Mucosa of descending colon (tissue), 3 donors: ENCODE measurements around the gene HAND1. TPM values are rescaled to one million over a fixed set of nuclear protein-coding genes. Genes with fewer than 3 reads are reported as not detected.

ENCODE experiments used
- ATAC-seq: fragments of 200-7000 bp; cut with Tn5 transposase; one replicate; pipeline ENCODE4 v1.9.1; 2020; ENCODE audit warnings: mild to moderate bottlenecking, moderate library complexity
- DNase-seq, 3 donors: peaks; one replicate each; pipeline ENCODE4 v3.0.0-alpha.2; 2020
- H3K36me3 ChIP-seq: fragments of 200-600 bp; one replicate; pipeline ENCODE4 v1.8.0; 2021; ENCODE audit warnings: low read depth, mild to moderate bottlenecking
- H3K4me1 ChIP-seq: fragments of 200-600 bp; one replicate; pipeline ENCODE4 v1.8.0; 2021; ENCODE audit warnings: low read depth, mild to moderate bottlenecking
- H3K4me3 ChIP-seq: fragments of 200-600 bp; one replicate; pipeline ENCODE4 v1.8.0; 2021; ENCODE audit warnings: mild to moderate bottlenecking
- H3K9me3 ChIP-seq: fragments of 200-600 bp; one replicate; pipeline ENCODE4 v1.8.0; 2021; ENCODE audit warnings: mild to moderate bottlenecking
- intact Hi-C, 2 donors: fragments of 100-400 bp; cut with DNase I in 1 of 2; cut with micrococcal nuclease in 1 of 2; formaldehyde crosslinking; loops; one replicate each; pipeline versions ENCODE4 v1.11.0 to v1.11.1; 2022; cut with DNase I, micrococcal nuclease
- total RNA-seq, 3 donors: library from RNA; stranded (reverse); fragmentation: NEBNext Ultra II Directional in 2 of 3; extraction: Animal tissue kit (Norgen Biotek cat#: 25700) in 2 of 3; gene quantifications; one replicate each; pipeline versions ENCODE4 v1.2.1 to v1.2.4, GENCODE V29; 2021 to 2023
- TF ChIP-seq, protein P1 (sequence below): fragments of 200-600 bp; IDR thresholded peaks from one replicate; pipeline ENCODE4 v1.8.0; 2022; ENCODE audit warnings: antibody characterized with exemption, mild to moderate bottlenecking
- donor health status: DM: no; HTN: no; CAD: no; lungs with moderate emphysema.
- donor health status: DM: no; HTN: no; CAD: no.
- donor health status: DM: no; HTN: yes; CAD: no.

HAND1 gene
- total RNA-seq, 3 donors from 2014 or later = 0.61 to 47.3 (median 1.8) TPM

DNA sequence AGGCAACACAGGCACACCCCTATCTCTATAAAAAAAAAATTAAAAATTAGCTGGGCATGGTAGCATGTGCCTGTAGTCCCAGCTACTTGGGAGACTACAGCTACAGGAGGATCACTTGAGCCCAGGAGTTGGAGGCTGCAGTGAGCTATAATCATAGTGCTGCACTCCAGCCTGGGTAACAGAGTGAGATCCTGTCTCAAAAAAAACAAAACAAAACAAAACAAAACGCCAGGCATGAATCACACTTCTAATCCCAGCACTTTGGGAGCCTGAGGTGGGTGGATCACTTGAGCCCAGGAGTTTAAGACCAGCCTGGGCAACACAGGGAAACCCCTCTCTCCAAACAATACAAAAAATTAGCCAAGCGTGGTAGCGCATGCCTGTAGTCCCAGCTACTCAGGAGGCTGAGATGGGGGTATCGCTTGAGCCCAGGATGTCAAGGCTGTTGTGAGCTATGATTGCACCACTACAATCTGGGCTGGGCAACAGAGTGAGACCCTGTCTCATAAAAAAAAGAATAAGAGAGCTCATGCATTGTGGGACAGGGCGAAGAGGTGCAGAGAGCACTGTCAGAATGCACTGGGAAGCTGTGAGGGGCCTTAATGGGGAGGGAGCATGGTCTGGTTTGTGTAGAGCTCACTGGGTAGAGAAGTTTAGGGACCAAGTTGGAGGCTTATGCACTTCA is 40.6 kb downstream of the HAND1 start:
- no peaks in the 10 kb centered on the region for H3K4me1 ChIP-seq
- DNase-seq (no peak), ATAC-seq (no peak)
- H3K4me3 ChIP-seq = no peak overlapping the region
- no peaks in the 10 kb centered on the region for H3K36me3 ChIP-seq
- intact Hi-C loops = no loop called here
- TF ChIP-seq, protein P1, sequence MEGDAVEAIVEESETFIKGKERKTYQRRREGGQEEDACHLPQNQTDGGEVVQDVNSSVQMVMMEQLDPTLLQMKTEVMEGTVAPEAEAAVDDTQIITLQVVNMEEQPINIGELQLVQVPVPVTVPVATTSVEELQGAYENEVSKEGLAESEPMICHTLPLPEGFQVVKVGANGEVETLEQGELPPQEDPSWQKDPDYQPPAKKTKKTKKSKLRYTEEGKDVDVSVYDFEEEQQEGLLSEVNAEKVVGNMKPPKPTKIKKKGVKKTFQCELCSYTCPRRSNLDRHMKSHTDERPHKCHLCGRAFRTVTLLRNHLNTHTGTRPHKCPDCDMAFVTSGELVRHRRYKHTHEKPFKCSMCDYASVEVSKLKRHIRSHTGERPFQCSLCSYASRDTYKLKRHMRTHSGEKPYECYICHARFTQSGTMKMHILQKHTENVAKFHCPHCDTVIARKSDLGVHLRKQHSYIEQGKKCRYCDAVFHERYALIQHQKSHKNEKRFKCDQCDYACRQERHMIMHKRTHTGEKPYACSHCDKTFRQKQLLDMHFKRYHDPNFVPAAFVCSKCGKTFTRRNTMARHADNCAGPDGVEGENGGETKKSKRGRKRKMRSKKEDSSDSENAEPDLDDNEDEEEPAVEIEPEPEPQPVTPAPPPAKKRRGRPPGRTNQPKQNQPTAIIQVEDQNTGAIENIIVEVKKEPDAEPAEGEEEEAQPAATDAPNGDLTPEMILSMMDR = no peak
- no peaks in the 10 kb centered on the region for H3K9me3 ChIP-seq

DNA sequence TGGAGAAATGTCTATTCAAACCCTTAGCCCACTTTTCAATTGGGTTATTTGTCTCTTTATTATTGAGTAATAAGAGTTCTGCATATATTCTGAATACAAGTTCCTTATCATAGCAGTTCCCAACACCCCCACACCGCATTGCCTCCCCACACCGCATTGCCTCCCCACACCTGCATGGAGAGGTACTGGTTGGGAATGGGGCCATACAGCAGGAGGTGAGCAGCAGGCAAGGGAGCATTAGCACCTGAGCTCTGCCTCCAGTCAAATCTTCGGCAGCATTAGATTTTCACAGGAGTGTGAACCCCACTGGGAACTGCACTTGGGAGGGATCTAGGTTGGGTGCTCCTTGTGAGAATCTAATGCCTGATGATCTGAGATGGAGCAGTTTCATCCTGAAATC is 42.8 kb downstream of the HAND1 start:
- intact Hi-C loops = no loop called here
- no peaks in the 10 kb centered on the region for H3K36me3 ChIP-seq
- no peaks in the 10 kb centered on the region for H3K4me1 ChIP-seq
- no peak for DNase-seq
- H3K4me3 ChIP-seq = no peak overlapping the region
- H3K9me3 ChIP-seq = no peaks in the 10 kb centered on the region
- no peak for ATAC-seq
- TF ChIP-seq, protein P1 = no peak

DNA sequence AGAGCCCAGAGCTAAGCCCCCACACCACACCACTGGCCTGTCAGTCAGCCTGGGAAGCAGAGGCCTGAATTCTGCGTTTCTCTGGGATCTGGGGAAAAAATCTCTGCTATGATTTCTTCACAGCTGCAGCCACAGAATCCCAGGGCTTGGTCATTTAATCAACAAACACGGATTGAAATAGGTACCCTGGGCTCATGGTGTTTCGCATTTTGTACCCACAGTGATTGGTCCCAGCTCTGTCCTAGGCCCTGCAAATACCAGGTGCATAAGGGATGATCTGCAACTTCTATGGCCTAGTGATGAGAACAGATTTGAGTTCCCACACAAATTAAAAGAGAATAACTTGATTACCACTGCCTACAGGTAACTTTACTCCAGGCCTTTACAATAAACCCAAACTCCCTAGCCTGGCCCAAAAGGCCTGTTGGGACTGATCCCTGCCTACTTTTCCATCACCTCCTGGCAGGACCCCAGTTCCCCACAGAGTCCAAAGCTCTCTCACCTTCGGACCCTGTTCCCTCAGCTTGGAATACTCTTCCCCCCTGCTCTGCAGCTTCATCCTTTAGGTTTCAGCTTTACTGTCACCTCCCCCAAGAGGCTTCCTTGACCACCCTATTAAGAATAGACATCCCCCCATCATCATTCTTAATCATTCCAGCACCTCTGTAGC is 46.9 kb downstream of the HAND1 start:
- Histone ChIP-seq H3K4me1 (no peaks in the 10 kb centered on the region), H3K9me3 (no peaks in the 10 kb centered on the region), H3K4me3 (no peak overlapping the region), H3K36me3 (no peaks in the 10 kb centered on the region)
- intact Hi-C loops = no loop called here
- ATAC-seq (no peak), DNase-seq (no peak)
- TF ChIP-seq, protein P1 = no peak

DNA sequence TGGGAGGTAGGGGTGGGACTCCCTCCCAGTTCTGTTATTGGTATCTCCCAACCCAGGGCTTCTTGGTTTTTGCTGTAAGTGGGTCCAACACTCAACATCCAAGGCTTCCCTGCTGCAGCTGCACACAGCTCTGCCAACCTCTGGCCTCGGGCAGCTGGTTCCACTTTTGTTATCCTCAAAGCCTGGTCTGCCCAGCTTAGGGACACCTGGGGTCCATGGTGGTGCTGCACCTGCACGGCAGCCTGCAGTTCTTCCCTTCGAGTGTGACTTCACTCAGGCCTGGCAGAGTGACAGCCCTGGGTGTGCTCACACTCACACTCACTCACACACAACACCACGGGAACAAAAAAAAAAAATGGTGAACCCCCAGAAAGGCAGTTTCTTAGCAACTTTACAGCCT is 47.6 kb downstream of the HAND1 start:
- H3K4me1 ChIP-seq = no peaks in the 10 kb centered on the region
- intact Hi-C loops = no loop called here
- no peak for ATAC-seq
- no peak overlapping the region for H3K4me3 ChIP-seq
- no peaks in the 10 kb centered on the region for H3K9me3 ChIP-seq
- TF ChIP-seq, protein P1 = no peak
- no peak for DNase-seq
- no peaks in the 10 kb centered on the region for H3K36me3 ChIP-seq

DNA sequence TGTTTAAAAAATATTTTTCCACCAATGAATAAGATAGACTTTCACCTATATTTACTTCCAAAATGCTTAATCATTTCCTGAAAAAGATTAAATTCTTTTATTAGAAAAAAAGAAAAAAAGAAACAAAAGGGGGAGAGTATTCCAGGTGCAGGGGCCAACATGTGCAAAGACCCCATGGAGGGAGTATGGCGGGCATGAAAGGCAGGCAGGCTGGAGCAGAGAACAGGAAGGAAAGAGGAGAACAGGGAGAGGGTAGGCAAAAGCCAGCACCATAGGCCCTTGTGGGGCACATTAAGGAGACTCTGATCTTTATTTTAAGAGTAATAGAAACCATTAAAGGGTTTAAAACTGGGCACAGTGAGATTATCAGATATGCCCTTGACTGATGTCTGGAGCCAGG is 48.7 kb downstream of the HAND1 start:
- no peaks in the 10 kb centered on the region for H3K9me3 ChIP-seq
- H3K36me3 ChIP-seq = no peaks in the 10 kb centered on the region
- ATAC-seq (no peak), DNase-seq (no peak)
- TF ChIP-seq, protein P1 = no peak
- no peaks in the 10 kb centered on the region for H3K4me1 ChIP-seq
- intact Hi-C loops = no loop called here
- H3K4me3 ChIP-seq = no peak overlapping the region
